ENCODE data around the gene CCDC167. TPM values are rescaled to one million over a fixed set of nuclear protein-coding genes. Genes with fewer than 3 reads are reported as not detected.

CCDC167 gene
- total and polyA plus RNA-seq, 2 donors (not counting 1 experiment from before 2014, with no cell fraction given) = 11.1 to 60.1 TPM

GRCh38 chr6:37456816-37457560, 42.7 kb downstream of the CCDC167 start:
- ATAC-seq (ENCODE audit: low read depth) (no peak), DNase-seq (no peak)
- Histone ChIP-seq H3K27me3 (replicated peaks in 1 of 4; ENCODE audit: control extremely low read depth in 1 of 4, control insufficient read depth in 3 of 4, insufficient read depth in 4 of 4, low read length in 3 of 4) (no peaks in the 10 kb centered on the region), H2AFZ (ENCODE audit: insufficient read depth, low read depth, low read length, poor library complexity, severe bottlenecking) (no peak overlapping the region), H3K4me2 (replicated peaks; ENCODE audit: low read depth, low read length, poor library complexity, severe bottlenecking) (no peak overlapping the region), H3K9ac (ENCODE audit: low read length) (no peak overlapping the region), H3K4me3 (ENCODE audit: control extremely low read depth in 1 of 5, extremely low read depth in 1 of 5, insufficient read depth in 1 of 5, low read depth in 2 of 5, low read length in 4 of 5) (no peak overlapping the region), H3K36me3 (replicated peaks in 1 of 2; ENCODE audit: control extremely low read depth in 1 of 2, control insufficient read depth in 1 of 2, extremely low read depth in 1 of 2, insufficient read depth in 2 of 2, low read length in 1 of 2) (peaks cover 0 to 91% of the 10 kb centered on the region in 2 experiments), H3K9me3 (ENCODE audit: control extremely low read depth in 1 of 3, control insufficient read depth in 2 of 3, insufficient read depth in 1 of 3, low read length in 2 of 3) (no peaks in the 10 kb centered on the region), H3K27ac (ENCODE audit: low read length in 2 of 2) (no peak overlapping the region), H3K79me2 (ENCODE audit: control insufficient read depth, insufficient read depth, low read length) (peaks cover 12% of the 10 kb centered on the region), H3K4me1 (ENCODE audit: control insufficient read depth in 2 of 2, insufficient read depth in 2 of 2, low read length in 2 of 2) (no peaks in the 10 kb centered on the region), H4K20me1 (ENCODE audit: control insufficient read depth, insufficient read depth, low read length, poor library complexity, severe bottlenecking) (peaks cover 11% of the 10 kb centered on the region)
- Mint-ChIP-seq H3K9me3 (ENCODE audit: insufficient read depth) (no peaks in the 10 kb centered on the region), H3K27me3 (no peaks in the 10 kb centered on the region), H3K4me3 (no peak overlapping the region), H3K27ac (no peak overlapping the region), H3K4me1 (no peaks in the 10 kb centered on the region)
- no CpG with 5 or more reads among the region's 6 CpGs for WGBS (ENCODE audit: insufficient coverage)
- ChIA-PET POLR2A (interaction anchor here (0.6 kb wide), 1 partner anchor 16 kb away, joined by 7 read pairs; no protein-coding TSS in a partner anchor), CTCF (interaction anchor here (1.2 kb wide), 1 partner anchor 17 kb away, joined by 3 read pairs; no protein-coding TSS in a partner anchor)
- intact Hi-C loops (cut with micrococcal nuclease) = no loop called here
- TF ChIP-seq, protein P1, sequence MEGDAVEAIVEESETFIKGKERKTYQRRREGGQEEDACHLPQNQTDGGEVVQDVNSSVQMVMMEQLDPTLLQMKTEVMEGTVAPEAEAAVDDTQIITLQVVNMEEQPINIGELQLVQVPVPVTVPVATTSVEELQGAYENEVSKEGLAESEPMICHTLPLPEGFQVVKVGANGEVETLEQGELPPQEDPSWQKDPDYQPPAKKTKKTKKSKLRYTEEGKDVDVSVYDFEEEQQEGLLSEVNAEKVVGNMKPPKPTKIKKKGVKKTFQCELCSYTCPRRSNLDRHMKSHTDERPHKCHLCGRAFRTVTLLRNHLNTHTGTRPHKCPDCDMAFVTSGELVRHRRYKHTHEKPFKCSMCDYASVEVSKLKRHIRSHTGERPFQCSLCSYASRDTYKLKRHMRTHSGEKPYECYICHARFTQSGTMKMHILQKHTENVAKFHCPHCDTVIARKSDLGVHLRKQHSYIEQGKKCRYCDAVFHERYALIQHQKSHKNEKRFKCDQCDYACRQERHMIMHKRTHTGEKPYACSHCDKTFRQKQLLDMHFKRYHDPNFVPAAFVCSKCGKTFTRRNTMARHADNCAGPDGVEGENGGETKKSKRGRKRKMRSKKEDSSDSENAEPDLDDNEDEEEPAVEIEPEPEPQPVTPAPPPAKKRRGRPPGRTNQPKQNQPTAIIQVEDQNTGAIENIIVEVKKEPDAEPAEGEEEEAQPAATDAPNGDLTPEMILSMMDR (IDR thresholded peaks at IDR 0.05) = no peak
- no peak for TF ChIP-seq EZH2 (IDR thresholded peaks at IDR 0.05; ENCODE audit: borderline replicate concordance, insufficient read depth, low read depth, low read length, poor library complexity, severe bottlenecking)

GRCh38 chr6:37456126-37456525, 43.6 kb downstream of the CCDC167 start:
- ATAC-seq (ENCODE audit: low read depth) (no peak), DNase-seq (no peak)
- no peak overlapping the region for H3K27ac Mint-ChIP-seq
- ChIA-PET CTCF (interaction anchor here (1.2 kb wide), 1 partner anchor 16 kb away, joined by 3 read pairs; no protein-coding TSS in a partner anchor), POLR2A (no interaction called here)
- H3K4me3 Mint-ChIP-seq = no peak overlapping the region
- Histone ChIP-seq H2AFZ (ENCODE audit: insufficient read depth, low read depth, low read length, poor library complexity, severe bottlenecking) (no peak overlapping the region), H3K4me1 (ENCODE audit: control insufficient read depth in 2 of 2, insufficient read depth in 2 of 2, low read length in 2 of 2) (no peaks in the 10 kb centered on the region), H3K36me3 (replicated peaks in 1 of 2; ENCODE audit: control extremely low read depth in 1 of 2, control insufficient read depth in 1 of 2, extremely low read depth in 1 of 2, insufficient read depth in 2 of 2, low read length in 1 of 2) (peaks cover 5 to 91% of the 10 kb centered on the region in 2 experiments), H4K20me1 (ENCODE audit: control insufficient read depth, insufficient read depth, low read length, poor library complexity, severe bottlenecking) (peaks cover 11% of the 10 kb centered on the region), H3K27ac (ENCODE audit: low read length in 2 of 2) (no peak overlapping the region), H3K27me3 (replicated peaks in 1 of 4; ENCODE audit: control extremely low read depth in 1 of 4, control insufficient read depth in 3 of 4, insufficient read depth in 4 of 4, low read length in 3 of 4) (no peaks in the 10 kb centered on the region), H3K4me3 (ENCODE audit: control extremely low read depth in 1 of 5, extremely low read depth in 1 of 5, insufficient read depth in 1 of 5, low read depth in 2 of 5, low read length in 4 of 5) (no peak overlapping the region), H3K9me3 (ENCODE audit: control extremely low read depth in 1 of 3, control insufficient read depth in 2 of 3, insufficient read depth in 1 of 3, low read length in 2 of 3) (no peaks in the 10 kb centered on the region), H3K9ac (ENCODE audit: low read length) (no peak overlapping the region), H3K4me2 (replicated peaks; ENCODE audit: low read depth, low read length, poor library complexity, severe bottlenecking) (no peak overlapping the region), H3K79me2 (ENCODE audit: control insufficient read depth, insufficient read depth, low read length) (peaks cover 14% of the 10 kb centered on the region)
- TF ChIP-seq, protein P1 (IDR thresholded peaks at IDR 0.05) = no peak
- no peak for TF ChIP-seq EZH2 (IDR thresholded peaks at IDR 0.05; ENCODE audit: borderline replicate concordance, insufficient read depth, low read depth, low read length, poor library complexity, severe bottlenecking)
- no peaks in the 10 kb centered on the region for H3K4me1 Mint-ChIP-seq
- intact Hi-C loops (cut with micrococcal nuclease) = no loop called here
- WGBS (ENCODE audit: insufficient coverage) = 100% methylated on average over 3 of the region's 6 CpGs
- no peaks in the 10 kb centered on the region for H3K9me3 Mint-ChIP-seq (ENCODE audit: insufficient read depth)
- H3K27me3 Mint-ChIP-seq = no peaks in the 10 kb centered on the region

All from B cell (primary cell).